Lower leg skin (tissue), 4 donors: ENCODE measurements around the gene PLEKHG4B. TPM values are rescaled to one million over a fixed set of nuclear protein-coding genes. Genes with fewer than 3 reads are reported as not detected.

Source experiments
- DNase-seq, 2 donors: peaks; one replicate each; pipeline ENCODE4 v3.0.0-alpha.2; 2019; ENCODE audit warnings: low spot score in 2 of 2
- H3K4me3 ChIP-seq: fragments of 200-600 bp; sonication (generic); 2 replicates; pipeline ENCODE4 v1.5.1; 2017; ENCODE audit warnings: mild to moderate bottlenecking, low read depth; ENCODE audit not compliant: poor library complexity, severe bottlenecking
- POLR2A ChIP-seq, 2 donors: fragments of 450-650 bp; IDR thresholded peaks; one replicate each; pipeline ENCODE4 v1.6.1; 2016 to 2017; ENCODE audit warnings: antibody characterized with exemption in 2 of 2, mild to moderate bottlenecking in 1 of 2, moderate library complexity in 1 of 2
- WGBS, 2 donors: methylation state at CpG; one replicate each; pipeline ENCODE4 v1.1.5; 2018; 5-methylcytosine and 5-hydroxymethylcytosine counted together
- intact Hi-C: fragments of 100-400 bp; cut with DNase I; formaldehyde crosslinking; loops from one replicate; pipeline ENCODE4 v1.15.0; 2023; ENCODE audit warnings: low total_unique reads
- total RNA-seq, 4 donors: library from RNA; depleted of rRNA; stranded (reverse); fragments of >200 nt; gene quantifications; one replicate each; pipeline ENCODE4 v1.1.0, GENCODE V29; 2016
- TF ChIP-seq, protein P1 (sequence below), 3 donors: fragments of 450-650 bp; IDR thresholded peaks; one replicate each; pipeline ENCODE4 v1.5.1; 2016; ENCODE audit warnings: antibody characterized with exemption in 3 of 3, mild to moderate bottlenecking in 3 of 3, moderate library complexity in 2 of 3

Gene PLEKHG4B
- total RNA-seq, 4 donors from 2014 or later, result 0.17 to 2.1 (median 0.36) TPM

DNA sequence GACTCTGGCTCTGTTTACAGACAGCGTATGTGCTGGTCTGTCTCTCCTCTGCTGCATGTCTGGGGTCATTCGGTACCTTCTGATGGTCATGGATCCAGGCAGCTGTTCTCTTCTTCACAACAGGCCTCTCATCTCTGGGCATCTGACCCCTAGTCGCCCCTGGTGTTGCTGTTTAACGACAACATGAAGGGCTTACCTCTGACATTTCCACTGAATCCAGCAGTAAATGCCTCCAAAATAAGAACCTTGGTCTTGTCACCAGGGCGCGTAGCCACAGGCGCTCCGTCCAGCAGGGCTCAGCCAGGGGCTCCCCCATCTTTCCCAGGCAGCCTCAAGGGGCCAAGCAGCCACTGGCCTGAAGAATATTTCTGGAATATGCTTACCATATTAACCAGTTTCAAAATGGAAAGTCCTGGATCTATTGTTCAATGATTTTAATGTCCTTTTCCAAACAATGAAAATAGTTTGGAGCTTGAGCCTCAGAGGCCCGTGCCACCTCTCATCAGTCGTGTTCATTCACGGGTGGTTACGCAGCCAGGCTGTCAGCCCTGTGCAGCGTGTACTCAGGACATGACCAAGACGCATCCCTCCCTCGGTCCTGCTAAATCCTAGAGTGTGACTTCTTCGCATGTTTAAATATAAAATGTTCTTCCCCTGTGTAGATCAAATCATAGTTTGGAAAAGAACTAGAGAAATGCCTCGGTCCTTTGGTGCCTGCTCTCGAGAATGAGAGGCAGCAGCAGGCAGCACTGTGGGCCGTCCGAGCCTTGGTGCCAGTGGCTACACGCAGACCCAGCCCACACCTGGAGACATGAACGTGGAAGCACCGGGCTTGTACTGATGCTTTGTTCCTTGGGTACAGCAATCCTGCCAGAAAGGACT is 69.2 kb downstream of the PLEKHG4B start:
- no peak overlapping the region for H3K4me3 ChIP-seq
- TF ChIP-seq POLR2A (IDR thresholded peaks at IDR 0.05), result no peak
- TF ChIP-seq, protein P1, sequence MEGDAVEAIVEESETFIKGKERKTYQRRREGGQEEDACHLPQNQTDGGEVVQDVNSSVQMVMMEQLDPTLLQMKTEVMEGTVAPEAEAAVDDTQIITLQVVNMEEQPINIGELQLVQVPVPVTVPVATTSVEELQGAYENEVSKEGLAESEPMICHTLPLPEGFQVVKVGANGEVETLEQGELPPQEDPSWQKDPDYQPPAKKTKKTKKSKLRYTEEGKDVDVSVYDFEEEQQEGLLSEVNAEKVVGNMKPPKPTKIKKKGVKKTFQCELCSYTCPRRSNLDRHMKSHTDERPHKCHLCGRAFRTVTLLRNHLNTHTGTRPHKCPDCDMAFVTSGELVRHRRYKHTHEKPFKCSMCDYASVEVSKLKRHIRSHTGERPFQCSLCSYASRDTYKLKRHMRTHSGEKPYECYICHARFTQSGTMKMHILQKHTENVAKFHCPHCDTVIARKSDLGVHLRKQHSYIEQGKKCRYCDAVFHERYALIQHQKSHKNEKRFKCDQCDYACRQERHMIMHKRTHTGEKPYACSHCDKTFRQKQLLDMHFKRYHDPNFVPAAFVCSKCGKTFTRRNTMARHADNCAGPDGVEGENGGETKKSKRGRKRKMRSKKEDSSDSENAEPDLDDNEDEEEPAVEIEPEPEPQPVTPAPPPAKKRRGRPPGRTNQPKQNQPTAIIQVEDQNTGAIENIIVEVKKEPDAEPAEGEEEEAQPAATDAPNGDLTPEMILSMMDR (IDR thresholded peaks at IDR 0.05), result no peak
- peak in 1 of 2 donors; percentile 67 for DNase-seq
- 80 to 82% methylated on average over 23 of the region's 23 CpGs for WGBS, 2 donors
- intact Hi-C loops, result no loop called here

DNA sequence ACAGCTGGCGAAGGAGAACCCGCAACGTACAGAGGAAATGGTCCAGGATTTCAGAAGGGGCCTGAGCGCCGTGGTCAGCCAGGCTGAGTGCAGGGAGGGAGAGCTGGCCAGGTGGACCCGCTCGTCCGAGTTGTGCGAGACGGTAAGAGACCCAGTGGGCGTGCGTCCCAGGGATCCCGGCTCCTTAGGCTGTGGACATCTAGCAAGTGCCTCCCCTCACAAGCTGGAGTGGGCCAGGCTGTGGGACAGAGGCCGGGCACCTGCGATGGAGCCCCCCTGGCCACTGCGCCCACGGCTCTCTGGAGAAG is 69.8 kb downstream of the PLEKHG4B start:
- TF ChIP-seq POLR2A (IDR thresholded peaks at IDR 0.05), result no peak
- TF ChIP-seq, protein P1 (IDR thresholded peaks at IDR 0.05), result no peak
- no peak overlapping the region for H3K4me3 ChIP-seq
- DNase-seq, result peak in 1 of 2 donors; percentile 73
- intact Hi-C loops, result no loop called here
- WGBS, 2 donors, result 91 to 94% methylated on average over 17 of the region's 17 CpGs

DNA sequence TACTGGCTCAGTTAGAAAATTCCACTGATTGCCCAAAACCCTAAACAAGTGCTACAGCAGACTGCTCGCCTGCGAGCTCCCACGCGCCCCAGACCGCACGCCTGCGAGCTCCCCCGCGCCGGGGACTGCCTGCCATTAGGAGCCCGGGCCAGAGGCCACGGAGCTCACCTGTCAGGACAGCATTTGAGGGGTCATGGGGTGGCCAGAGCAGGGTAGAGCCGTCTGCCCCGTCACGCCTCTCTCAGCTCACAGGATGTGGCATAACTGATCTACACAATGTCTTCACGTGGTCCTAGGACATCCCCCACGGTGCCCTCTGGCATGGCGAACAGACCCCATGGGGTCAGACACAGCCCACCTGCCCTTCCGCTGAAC is 70.2 kb downstream of the PLEKHG4B start:
- TF ChIP-seq POLR2A (IDR thresholded peaks at IDR 0.05), result no peak
- TF ChIP-seq, protein P1 (IDR thresholded peaks at IDR 0.05), result no peak
- H3K4me3 ChIP-seq, result no peak overlapping the region
- WGBS, 2 donors, result 80 to 85% methylated on average over 19 of the region's 19 CpGs
- intact Hi-C loops, result no loop called here
- peak in 1 of 2 donors; percentile 66 for DNase-seq

DNA sequence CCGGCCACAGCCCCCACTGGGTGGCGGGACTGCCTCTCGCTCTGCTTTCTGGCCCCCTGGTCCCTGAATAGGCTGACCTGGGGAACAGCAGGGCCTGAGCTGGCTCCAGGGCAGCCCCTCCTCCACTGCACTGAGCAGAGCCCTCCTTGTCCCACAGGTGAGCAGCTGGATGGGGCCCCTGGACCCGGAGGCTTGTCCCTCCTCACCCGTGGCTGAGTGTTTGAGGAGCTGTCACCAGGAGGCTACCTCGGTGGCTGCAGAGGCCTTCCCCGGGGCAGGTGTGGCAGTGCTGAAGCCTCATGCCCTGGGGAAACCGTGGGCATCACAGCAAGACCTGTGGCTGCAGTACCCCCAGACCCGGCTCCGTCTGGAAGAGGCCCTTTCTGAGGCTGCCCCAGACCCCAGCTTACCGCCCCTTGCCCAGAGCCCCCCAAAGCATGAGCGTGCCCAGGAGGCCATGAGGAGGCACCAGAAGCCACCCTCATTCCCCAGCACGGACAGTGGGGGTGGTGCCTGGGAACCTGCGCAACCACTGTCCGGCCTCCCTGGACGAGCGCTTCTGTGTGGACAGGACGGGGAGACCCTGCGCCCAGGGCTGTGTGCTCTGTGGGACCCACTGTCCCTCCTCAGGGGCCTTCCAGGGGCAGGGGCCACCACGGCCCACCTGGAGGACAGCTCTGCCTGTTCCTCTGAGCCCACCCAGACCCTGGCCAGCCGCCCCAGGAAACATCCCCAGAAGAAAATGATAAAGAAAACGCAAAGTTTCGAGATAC is 70.8 kb downstream of the PLEKHG4B start:
- 96 to 98% methylated on average over 11 to 12 of the region's 23 CpGs for WGBS, 2 donors
- TF ChIP-seq POLR2A (IDR thresholded peaks at IDR 0.05), result no peak
- TF ChIP-seq, protein P1 (IDR thresholded peaks at IDR 0.05), result no peak
- DNase-seq, result peak in 1 of 2 donors; percentile 76

DNA sequence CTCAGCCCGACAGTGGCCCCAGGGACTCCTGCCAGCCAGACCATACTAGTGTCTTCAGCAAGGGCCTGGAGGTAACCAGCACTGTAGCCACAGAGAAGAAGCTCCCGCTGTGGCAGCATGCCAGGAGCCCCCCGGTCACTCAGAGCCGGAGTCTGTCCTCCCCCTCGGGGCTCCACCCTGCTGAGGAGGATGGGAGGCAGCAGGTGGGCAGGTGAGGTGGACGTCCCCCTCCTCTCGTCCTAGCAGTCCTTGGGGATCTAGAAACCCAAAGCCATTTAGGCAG is 71.3 kb downstream of the PLEKHG4B start:
- H3K4me3 ChIP-seq, result no peak overlapping the region
- intact Hi-C loops, result no loop called here
- TF ChIP-seq, protein P1 (IDR thresholded peaks at IDR 0.05), result no peak
- TF ChIP-seq POLR2A (IDR thresholded peaks at IDR 0.05), result no peak
- WGBS, 2 donors, result 71 to 90% methylated on average over 6 to 7 of the region's 7 CpGs
- DNase-seq, result peak in 1 of 2 donors; percentile 84

More for the DNA sequence above, 70.8 kb downstream of the PLEKHG4B start:
- intact Hi-C loops, result no loop called here
- no peak overlapping the region for H3K4me3 ChIP-seq
